ENCODE measurements around the gene DCAF10.
A peak's percentile ranks its signal among the peaks of the same experiment; 100 is the strongest.

The DCAF10 gene

GRCh38 chr9:37775216-37775919, 25.2 kb upstream of the DCAF10 start:
- no peak overlapping the region for H3K4me3 ChIP-seq (ENCODE audit: low read depth, low read length)
- no peak for DNase-seq (ENCODE audit: low read depth)
- TF ChIP-seq CTCF (IDR thresholded peaks at IDR 0.05; ENCODE audit: low read depth, low read length, missing control alignments) = no peak
- in situ Hi-C loops (cut with HindIII; ENCODE audit: low sequenced_read_pairs) = no loop called here

- H3K4me3 ChIP-seq (ENCODE audit: low read depth, low read length) = no peak overlapping the region
- in situ Hi-C loops (cut with HindIII; ENCODE audit: low sequenced_read_pairs) = no loop called here
- TF ChIP-seq CTCF (IDR thresholded peaks at IDR 0.05; ENCODE audit: low read depth, low read length, missing control alignments) = no peak
- DNase-seq (ENCODE audit: low read depth) = no peak
Observed at GRCh38 chr9:37776328-37776727, 24.3 kb upstream of the DCAF10 start.

- no peak for DNase-seq (ENCODE audit: low read depth)
- in situ Hi-C loops (cut with HindIII; ENCODE audit: low sequenced_read_pairs) = no loop called here
- TF ChIP-seq CTCF (IDR thresholded peaks at IDR 0.05; ENCODE audit: low read depth, low read length, missing control alignments) = no peak
- H3K4me3 ChIP-seq (ENCODE audit: low read depth, low read length) = no peak overlapping the region
Observed at GRCh38 chr9:37778534-37778933, 22.1 kb upstream of the DCAF10 start.

- in situ Hi-C loops (cut with HindIII; ENCODE audit: low sequenced_read_pairs) = no loop called here
- no peak for TF ChIP-seq CTCF (IDR thresholded peaks at IDR 0.05; ENCODE audit: low read depth, low read length, missing control alignments)
- no peak for DNase-seq (ENCODE audit: low read depth)
- peak overlapping the region; percentile 91 for H3K4me3 ChIP-seq (ENCODE audit: low read depth, low read length)
Observed at GRCh38 chr9:37784291-37784615, 16.3 kb upstream of the DCAF10 start.

- in situ Hi-C loops (cut with HindIII; ENCODE audit: low sequenced_read_pairs) = no loop called here
- H3K4me3 ChIP-seq (ENCODE audit: low read depth, low read length) = peak within 1 kb of the TSS; percentile 91
- TF ChIP-seq CTCF (IDR thresholded peaks at IDR 0.05; ENCODE audit: low read depth, low read length, missing control alignments) = no peak
- peak; percentile 77 for DNase-seq (ENCODE audit: low read depth)
Observed at GRCh38 chr9:37784616-37785483, 15.7 kb upstream of the DCAF10 start, which contains the start of gene EXOSC3. EXOSC3 (minus strand) TSS chr9:37785064; CDS start chr9:37785044, 20 bp downstream.

GRCh38 chr9:37787059-37787458, 13.5 kb upstream of the DCAF10 start:
- DNase-seq (ENCODE audit: low read depth) = no peak
- H3K4me3 ChIP-seq (ENCODE audit: low read depth, low read length) = no peak overlapping the region
- in situ Hi-C loops (cut with HindIII; ENCODE audit: low sequenced_read_pairs) = no loop called here
- TF ChIP-seq CTCF (IDR thresholded peaks at IDR 0.05; ENCODE audit: low read depth, low read length, missing control alignments) = no peak

Measured in astrocyte of the cerebellum (primary cell).